Breast epithelium (tissue), 4 donors: ENCODE results near the gene OR2A12. TPM values are rescaled to one million over a fixed set of nuclear protein-coding genes. Genes with fewer than 3 reads are reported as not detected.

ENCODE experiments used
- DNase-seq, 2 donors: peaks; one replicate each; pipeline ENCODE4 v3.0.0-alpha.2; 2019; ENCODE audit warnings: low spot score in 2 of 2
- H3K27ac ChIP-seq, 2 donors: fragments of 200-600 bp; sonication (generic) in 1 of 2; one replicate each; pipeline ENCODE4 v1.5.1; 2016 to 2019; ENCODE audit warnings: mild to moderate bottlenecking in 1 of 2
- H3K27me3 ChIP-seq, 2 donors: fragments of 200-600 bp; sonication (generic) in 1 of 2; one replicate each; pipeline versions ENCODE4 v1.5.1 to v1.6.0; 2017 to 2019; ENCODE audit warnings: control low read depth in 1 of 2, mild to moderate bottlenecking in 1 of 2
- H3K36me3 ChIP-seq: fragments of 200-600 bp; one replicate; pipeline ENCODE4 v1.5.1; 2019
- H3K4me1 ChIP-seq, 2 donors: fragments of 200-600 bp; sonication (generic); one replicate each; pipeline ENCODE4 v1.5.1; 2016 to 2019; ENCODE audit warnings: control low read depth in 1 of 2
- H3K4me3 ChIP-seq, 3 donors: fragments of 200-600 bp; sonication (generic); 1 replicate in 2 of 3; 2 replicates in 1 of 3; pipeline ENCODE4 v1.5.1; 2016 to 2019; ENCODE audit warnings: mild to moderate bottlenecking in 3 of 3, moderate library complexity in 2 of 3
- H3K9me3 ChIP-seq, 2 donors: fragments of 200-600 bp; sonication (generic) in 1 of 2; one replicate each; pipeline ENCODE4 v1.5.1; 2016 to 2019; ENCODE audit warnings: control low read depth in 1 of 2
- POLR2A ChIP-seq: fragments of 450-650 bp; IDR thresholded peaks from one replicate; pipeline ENCODE4 v1.6.1; 2016; ENCODE audit warnings: antibody characterized with exemption, mild to moderate bottlenecking, moderate library complexity
- POLR2AphosphoS5 ChIP-seq, 3 donors: sonication (generic); formaldehyde crosslinking; IDR thresholded peaks; one replicate each; pipeline ENCODE4 v1.6.1; 2017; ENCODE audit warnings: antibody characterized with exemption in 3 of 3
- intact Hi-C: fragments of 100-400 bp; cut with DNase I; formaldehyde crosslinking; loops from one replicate; pipeline ENCODE4 v1.15.1; 2023; ENCODE audit warnings: low total_unique reads
- total RNA-seq, 3 donors: library from RNA; depleted of rRNA; stranded (reverse); fragments of >200 nt; gene quantifications; one replicate each; pipeline ENCODE4 v1.1.0, GENCODE V29; 2016
- TF ChIP-seq, protein P1 (sequence below), 3 donors: fragments of 450-650 bp; IDR thresholded peaks; one replicate each; pipeline ENCODE4 v1.5.1; 2016 to 2017; ENCODE audit warnings: antibody characterized with exemption in 3 of 3, mild to moderate bottlenecking in 3 of 3, moderate library complexity in 3 of 3

The OR2A12 gene
- total RNA-seq, 3 donors from 2014 or later, result not detected

DNA sequence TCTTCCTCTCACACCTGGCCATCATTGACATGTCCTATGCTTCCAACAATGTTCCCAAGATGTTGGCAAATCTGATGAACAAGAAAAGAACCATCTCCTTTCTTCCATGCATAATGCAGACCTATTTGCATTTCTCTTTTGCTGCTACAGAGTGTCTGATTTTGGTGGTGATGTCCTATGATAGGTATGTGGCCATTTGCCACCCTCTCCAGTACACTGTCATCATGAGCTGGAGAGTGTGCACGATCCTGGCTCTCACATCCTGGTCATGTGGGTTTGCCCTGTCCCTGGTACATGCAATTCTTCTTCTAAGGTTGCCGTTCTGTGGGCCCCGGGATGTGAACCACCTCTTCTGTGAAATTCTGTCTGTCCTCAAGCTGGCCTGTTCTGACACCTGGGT lies 56.1 kb downstream of the OR2A12 start:
- Histone ChIP-seq H3K4me3 (no peak overlapping the region), H3K4me1 (no peaks in the 10 kb centered on the region), H3K27me3 (no peaks in the 10 kb centered on the region), H3K36me3 (no peaks in the 10 kb centered on the region), H3K9me3 (peaks cover under 1 to 7% of the 10 kb centered on the region in 2 donors), H3K27ac (no peak overlapping the region)
- no peak for DNase-seq
- TF ChIP-seq POLR2A (no peak), POLR2AphosphoS5 (IDR thresholded peaks at IDR 0.05) (no peak)
- TF ChIP-seq, protein P1, sequence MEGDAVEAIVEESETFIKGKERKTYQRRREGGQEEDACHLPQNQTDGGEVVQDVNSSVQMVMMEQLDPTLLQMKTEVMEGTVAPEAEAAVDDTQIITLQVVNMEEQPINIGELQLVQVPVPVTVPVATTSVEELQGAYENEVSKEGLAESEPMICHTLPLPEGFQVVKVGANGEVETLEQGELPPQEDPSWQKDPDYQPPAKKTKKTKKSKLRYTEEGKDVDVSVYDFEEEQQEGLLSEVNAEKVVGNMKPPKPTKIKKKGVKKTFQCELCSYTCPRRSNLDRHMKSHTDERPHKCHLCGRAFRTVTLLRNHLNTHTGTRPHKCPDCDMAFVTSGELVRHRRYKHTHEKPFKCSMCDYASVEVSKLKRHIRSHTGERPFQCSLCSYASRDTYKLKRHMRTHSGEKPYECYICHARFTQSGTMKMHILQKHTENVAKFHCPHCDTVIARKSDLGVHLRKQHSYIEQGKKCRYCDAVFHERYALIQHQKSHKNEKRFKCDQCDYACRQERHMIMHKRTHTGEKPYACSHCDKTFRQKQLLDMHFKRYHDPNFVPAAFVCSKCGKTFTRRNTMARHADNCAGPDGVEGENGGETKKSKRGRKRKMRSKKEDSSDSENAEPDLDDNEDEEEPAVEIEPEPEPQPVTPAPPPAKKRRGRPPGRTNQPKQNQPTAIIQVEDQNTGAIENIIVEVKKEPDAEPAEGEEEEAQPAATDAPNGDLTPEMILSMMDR (IDR thresholded peaks at IDR 0.05), result no peak
- intact Hi-C loops, result no loop called here

DNA sequence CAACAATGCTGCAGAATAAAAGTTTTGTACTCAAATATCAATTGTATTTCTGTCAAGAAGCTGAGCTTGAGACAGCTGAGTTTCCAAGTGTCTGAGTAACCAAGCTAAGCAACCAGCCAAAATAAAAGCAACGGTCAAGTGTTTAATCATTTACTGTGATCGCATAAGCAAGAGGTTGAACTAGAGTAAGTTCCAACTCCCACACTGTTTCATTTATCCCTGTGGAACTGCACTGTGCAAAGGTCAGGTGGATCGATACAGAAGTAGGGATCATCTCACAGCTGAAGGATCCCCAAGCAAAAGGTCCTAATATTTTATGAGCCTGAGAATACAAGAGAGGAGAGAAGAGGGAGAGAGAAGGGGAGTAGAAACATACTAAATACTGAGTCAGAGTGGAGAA lies 58.3 kb downstream of the OR2A12 start:
- peaks cover 18 to 21% of the 10 kb centered on the region in 2 donors for H3K9me3 ChIP-seq
- no peak overlapping the region for H3K4me3 ChIP-seq
- DNase-seq, result no peak
- no peaks in the 10 kb centered on the region for H3K36me3 ChIP-seq
- H3K27ac ChIP-seq, result no peak overlapping the region
- H3K4me1 ChIP-seq, result no peaks in the 10 kb centered on the region
- no peaks in the 10 kb centered on the region for H3K27me3 ChIP-seq
- intact Hi-C loops, result no loop called here
- TF ChIP-seq POLR2A (no peak), POLR2AphosphoS5 (IDR thresholded peaks at IDR 0.05) (no peak)
- TF ChIP-seq, protein P1 (IDR thresholded peaks at IDR 0.05), result no peak

DNA sequence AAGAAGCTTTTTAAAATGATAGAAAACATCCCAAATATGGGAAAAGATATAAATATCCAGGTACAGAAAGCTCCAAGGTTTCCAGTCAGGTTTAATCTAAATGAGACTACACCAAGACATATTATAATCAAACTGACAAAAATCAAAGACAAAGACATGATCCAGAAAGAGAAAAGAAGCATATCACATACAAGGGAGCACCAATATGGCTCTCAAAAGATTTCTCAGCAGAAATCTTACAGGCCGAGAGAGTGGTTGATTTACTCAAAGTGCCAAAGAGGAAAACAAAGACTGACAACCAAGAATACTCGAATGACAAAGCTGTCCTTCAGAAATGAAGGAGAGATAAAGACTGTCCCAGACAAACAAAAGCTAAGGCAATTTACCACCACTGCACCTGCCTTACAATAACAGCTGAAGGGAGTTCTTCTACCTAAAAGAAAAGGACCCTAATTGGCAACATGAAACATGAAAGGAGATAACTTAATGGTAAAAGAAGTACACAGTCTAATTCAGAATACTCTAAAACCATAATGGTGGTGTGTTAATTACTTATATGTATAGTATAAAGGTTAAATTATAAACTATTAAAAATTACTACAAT lies 62.2 kb downstream of the OR2A12 start:
- Histone ChIP-seq H3K9me3 (peaks cover 18 to 21% of the 10 kb centered on the region in 2 donors), H3K36me3 (no peaks in the 10 kb centered on the region), H3K27me3 (no peaks in the 10 kb centered on the region), H3K4me1 (no peaks in the 10 kb centered on the region), H3K4me3 (no peak overlapping the region), H3K27ac (no peak overlapping the region)
- DNase-seq, result no peak
- TF ChIP-seq, protein P1 (IDR thresholded peaks at IDR 0.05), result no peak
- intact Hi-C loops, result no loop called here

Other genes starting within 250 kb of the OR2A12 start
- 10 to 100 TPM; 44.5 to 51.4 (median 49.8) TPM for gene TCAF1, start 184.1 kb upstream of the OR2A12 start, total RNA-seq
- gene OR2F2, start 151.0 kb upstream of the OR2A12 start, total RNA-seq, result not detected
- gene OR2F1, start 131.4 kb upstream of the OR2A12 start, total RNA-seq, result under 1 TPM in 1 of 3 donors, not detected in 2; 0.15 TPM
- not detected for gene OR6B1, start 86.0 kb upstream of the OR2A12 start, total RNA-seq
- gene OR2A5, start 37.3 kb upstream of the OR2A12 start, total RNA-seq, result not detected
- gene OR2A25, start 16.5 kb upstream of the OR2A12 start, total RNA-seq, result not detected
- not detected for gene OR2A2, start 23.3 kb downstream of the OR2A12 start, total RNA-seq
- gene OR2A14, start 36.9 kb downstream of the OR2A12 start, total RNA-seq, result not detected
- gene CTAGE4, start 97.2 kb downstream of the OR2A12 start, total RNA-seq, result 10 to 100 TPM in 1 of 3 donors, 1 to 10 TPM in 1, under 1 TPM in 1; 0.80 to 31.5 (median 8.8) TPM
- 10 to 100 TPM in 2 of 3 donors, 1 to 10 TPM in 1; 4.3 to 31.8 (median 15.4) TPM for gene ARHGEF35, start 109.6 kb downstream of the OR2A12 start, total RNA-seq
- under 1 TPM; under 0.01 to 0.66 (median 0.15) TPM for gene OR2A42, start 153.3 kb downstream of the OR2A12 start, total RNA-seq
- gene OR2A7, start 178.5 kb downstream of the OR2A12 start, total RNA-seq, result 10 to 100 TPM in 2 of 3 donors, 1 to 10 TPM in 1; 4.2 to 59.0 (median 14.7) TPM
- 1 to 10 TPM in 2 of 3 donors, under 1 TPM in 1; 0.48 to 4.3 (median 2.9) TPM for gene CTAGE8, start 183.0 kb downstream of the OR2A12 start, total RNA-seq
- under 1 TPM; 0.15 to 0.33 (median 0.32) TPM for gene OR2A1, start 226.1 kb downstream of the OR2A12 start, total RNA-seq